NCI-H460 (cell line): ENCODE results near the gene PPP4R3A. TPM values are rescaled to one million over a fixed set of nuclear protein-coding genes. Genes with fewer than 3 reads are reported as not detected.
"Not testable (repeated sequence)": the region's sequence is repeated elsewhere in the genome, so short reads cannot be mapped to it uniquely, and the experiment has no call there.

Experiments
- DNase-seq: peaks from one replicate; pipeline ENCODE4 v3.0.0-alpha.2; 2016; ENCODE audit warnings: low read depth; ENCODE audit errors: extremely low read depth
- small RNA-seq, 2 experiments: library from RNA; depleted of rRNA; stranded (forward); fragments of <200 nt; gene quantifications; one replicate each; pipeline ENCODE3, GENCODE V24; 2014
- total RNA-seq: library from RNA; depleted of rRNA; stranded (reverse); fragments of >200 nt; shearing (Covaris generic); gene quantifications from 2 replicates; pipeline ENCODE4 v1.2.3, GENCODE V29; 2014; rRNA removed

Gene PPP4R3A
- total RNA-seq, 1 experiment from 2014 or later, result 88.6 TPM

DNA sequence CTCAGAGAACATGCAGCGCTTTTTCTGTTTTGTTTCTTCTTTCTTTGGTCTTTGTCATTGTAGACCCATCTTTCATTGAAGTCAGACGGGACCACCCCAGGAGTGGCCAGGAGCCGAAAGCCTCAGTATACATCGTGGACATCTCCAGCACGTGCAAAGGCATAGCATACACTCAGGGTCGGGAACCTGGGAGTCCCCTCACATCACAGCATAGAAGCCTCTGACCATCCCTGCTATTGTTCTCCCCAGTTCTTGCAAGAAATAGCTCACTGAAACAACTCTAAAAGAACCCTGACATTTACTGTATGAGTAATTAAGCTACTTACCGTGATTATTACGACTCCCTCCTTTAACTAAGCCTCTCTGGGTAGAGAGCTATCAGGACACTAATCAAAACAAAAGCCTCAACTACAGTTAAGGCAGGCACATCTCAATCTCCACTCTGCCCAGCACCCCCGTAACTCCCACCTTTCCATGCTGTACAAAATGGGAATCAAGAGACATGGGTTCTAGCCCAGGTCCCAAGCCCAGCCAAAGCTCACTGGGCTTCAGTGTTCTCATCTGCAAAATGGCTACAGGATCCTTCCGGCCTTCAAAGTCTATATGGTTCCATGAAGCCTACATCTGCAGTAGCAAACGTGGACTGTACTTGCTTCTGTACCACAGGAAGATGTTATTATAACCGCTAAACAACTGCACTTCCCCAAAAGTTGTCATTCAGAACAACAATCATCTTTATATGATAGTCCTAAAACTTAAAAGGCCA lies 99.2 kb downstream of the PPP4R3A start:
- no peak for DNase-seq

DNA sequence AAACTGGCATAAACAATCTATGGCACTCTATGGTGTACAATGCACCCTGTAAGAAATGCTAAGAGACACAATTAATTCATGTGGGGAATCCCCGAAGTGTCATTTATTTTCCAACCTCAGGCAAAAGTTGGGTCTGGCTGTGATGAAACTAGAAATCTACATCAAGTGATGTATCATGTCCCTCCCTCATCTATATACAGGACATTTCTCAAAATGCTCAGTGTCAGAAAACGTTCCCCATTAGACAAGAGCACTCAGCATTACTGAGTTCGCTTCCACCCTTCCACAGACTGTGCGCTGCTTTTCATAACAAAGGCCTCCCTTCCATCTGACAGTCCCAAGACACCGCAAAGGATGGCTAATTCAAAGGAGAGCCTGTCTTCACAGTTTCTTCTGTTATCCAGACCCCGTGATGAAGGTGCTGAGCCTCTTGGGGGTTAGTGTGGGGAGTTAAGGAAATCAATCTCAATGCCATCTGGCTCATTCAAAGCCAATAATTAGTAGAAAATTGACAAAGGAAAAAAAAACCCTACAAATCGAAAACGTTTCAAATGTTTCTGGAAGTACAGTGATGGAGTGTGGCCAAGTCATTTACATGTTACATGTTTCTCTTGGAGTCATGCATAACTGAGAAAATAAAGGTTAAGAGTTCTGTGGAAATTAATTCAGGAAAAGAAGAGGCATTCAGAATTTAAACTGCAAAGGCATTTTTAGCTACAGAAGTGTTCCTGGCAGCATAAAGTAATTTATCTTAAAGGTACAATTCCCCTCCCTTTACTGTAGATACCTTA lies 100.0 kb downstream of the PPP4R3A start:
- DNase-seq, result no peak

DNA sequence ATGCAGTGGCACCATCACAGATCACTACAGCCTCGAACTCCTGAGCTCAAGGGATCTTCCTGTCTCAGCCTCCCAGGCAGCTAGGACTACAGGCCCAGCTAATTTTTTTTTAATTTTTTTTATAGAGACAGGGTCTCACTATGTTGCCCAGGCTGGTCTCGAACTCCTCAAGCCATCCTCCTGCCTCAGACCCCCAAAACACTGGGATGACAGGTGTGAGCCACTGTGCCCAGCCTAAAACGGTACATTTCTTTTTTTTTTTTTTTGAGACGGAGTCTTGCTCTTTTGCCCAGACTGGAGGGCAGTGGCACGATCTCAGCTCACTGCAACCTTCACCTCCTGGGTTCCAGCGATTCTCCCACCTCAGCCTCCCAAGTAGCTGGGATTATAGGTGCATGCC lies 100.9 kb downstream of the PPP4R3A start:
- not testable (repeated sequence) for DNase-seq

Small RNAs within 50 kb of the gene (small RNA-seq; reads per million reads assigned to genes)
- 0 reads per million in 2 experiments for gene AL133373.1

Other genes starting within 250 kb of the PPP4R3A start
- gene CCDC88C, start 92.5 kb downstream of the PPP4R3A start, total RNA-seq, result 8.5 and 14.7 TPM in 2 replicates
- 0.06 and 0.20 TPM in 2 replicates for gene CATSPERB, start 221.8 kb upstream of the PPP4R3A start, total RNA-seq